Amniotic stem cell (primary cell): ENCODE measurements around the gene OPRD1.
"Not testable (repeated sequence)": the region's sequence is repeated elsewhere in the genome, so short reads cannot be mapped to it uniquely, and the experiment has no call there.

Experiments
- DNase-seq: peaks from one replicate; lab custom pipeline; 2025; lab: John Stamatoyannopoulos, UW

The OPRD1 gene

DNA sequence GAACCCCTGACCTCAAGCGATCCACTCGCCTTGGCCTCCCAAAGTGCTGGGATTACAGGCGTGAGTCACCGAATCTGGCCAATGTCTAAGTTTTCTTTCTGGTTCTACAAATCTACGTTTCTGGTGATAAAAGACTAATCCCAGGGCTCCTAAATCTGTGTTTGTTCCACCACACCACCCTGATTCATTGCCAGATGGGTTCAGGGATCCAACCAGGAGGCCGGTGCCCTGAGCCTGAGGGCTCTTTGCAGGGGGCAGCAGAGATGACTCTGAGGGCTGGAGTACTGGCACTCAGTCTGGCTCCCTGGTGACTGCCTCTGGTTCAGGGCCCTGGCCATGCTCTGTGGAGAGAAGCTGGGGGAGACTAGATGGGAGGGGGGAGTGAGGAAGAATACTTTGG lies 10.5 kb upstream of the OPRD1 start:
- no peak for DNase-seq

DNA sequence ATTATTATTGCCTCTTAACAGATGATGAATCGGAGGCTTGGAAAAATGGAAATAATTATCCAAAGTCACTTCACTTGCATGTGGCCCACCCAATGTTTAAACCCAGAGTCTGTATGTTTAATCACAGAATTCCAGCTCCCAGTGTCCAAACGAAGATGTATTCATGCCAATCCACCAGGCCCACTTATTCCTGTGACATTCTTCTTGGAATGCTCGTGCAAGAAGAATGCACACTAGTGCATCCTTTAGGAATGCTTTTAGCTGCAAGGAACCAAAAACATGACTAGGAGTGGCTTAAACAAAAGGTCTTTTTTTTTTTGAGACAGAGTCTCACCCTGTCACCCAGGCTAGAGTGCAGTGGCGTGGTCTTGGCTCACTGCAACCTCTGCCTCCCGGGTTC lies 8.9 kb upstream of the OPRD1 start:
- DNase-seq: no peak

DNA sequence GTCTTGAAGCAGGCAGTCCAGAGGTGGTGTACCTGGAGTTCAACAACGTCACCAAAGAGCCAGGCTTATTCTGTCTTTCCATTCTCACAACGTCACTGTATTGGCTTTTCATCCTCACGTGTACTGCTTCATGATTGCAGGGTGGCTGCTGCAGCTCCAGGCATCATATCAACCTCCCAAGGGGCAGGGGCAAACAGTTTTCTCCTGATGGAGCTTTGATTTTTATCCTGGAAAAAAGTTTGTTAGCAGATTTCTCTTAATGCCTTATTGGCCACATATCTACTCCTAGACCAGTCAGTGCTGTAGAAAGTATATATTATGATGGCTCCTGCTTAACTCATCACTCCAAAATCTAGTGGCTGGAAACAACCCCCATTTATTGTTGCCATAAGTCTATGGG lies 8.3 kb upstream of the OPRD1 start:
- DNase-seq: no peak

DNA sequence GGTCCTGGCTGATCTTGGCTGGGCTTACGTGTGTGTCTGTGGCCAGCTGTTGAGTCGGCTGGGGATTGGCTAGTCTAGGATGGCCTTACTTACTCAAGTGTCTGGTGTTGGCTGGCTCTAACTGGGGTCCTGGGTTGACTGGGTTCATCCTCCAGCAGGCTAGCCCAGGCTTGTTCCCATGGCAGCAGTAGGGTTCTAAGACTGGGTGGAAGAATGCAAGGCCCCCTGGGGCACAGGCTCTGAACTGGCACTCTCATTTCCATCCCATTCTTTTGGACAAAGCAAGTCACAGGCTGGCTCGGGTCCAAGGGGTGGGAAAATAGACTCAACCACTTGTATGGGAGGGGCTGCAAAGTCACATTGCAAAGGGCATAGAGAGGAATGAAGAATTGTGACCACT lies 7.9 kb upstream of the OPRD1 start:
- DNase-seq: no peak

DNA sequence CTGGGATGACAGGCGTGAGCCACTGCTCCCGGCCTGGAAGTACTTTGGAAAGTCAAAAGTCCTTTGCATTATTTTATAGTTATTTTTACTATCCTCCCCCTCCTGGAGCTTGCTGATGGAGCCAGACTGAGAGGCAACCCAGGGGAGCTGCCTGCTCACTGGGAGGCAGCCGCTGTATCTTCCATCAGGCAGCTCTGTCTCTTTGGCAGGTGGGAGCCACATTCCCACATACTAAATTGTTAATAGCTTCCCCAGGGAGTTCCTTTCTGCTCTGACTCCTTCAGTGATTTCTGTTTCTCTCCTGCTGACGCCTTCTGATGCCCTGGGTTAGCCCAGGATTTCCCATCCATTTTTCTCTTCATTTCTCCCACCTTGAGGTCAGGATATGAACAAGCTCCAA lies 4.9 kb upstream of the OPRD1 start:
- DNase-seq: no peak

DNA sequence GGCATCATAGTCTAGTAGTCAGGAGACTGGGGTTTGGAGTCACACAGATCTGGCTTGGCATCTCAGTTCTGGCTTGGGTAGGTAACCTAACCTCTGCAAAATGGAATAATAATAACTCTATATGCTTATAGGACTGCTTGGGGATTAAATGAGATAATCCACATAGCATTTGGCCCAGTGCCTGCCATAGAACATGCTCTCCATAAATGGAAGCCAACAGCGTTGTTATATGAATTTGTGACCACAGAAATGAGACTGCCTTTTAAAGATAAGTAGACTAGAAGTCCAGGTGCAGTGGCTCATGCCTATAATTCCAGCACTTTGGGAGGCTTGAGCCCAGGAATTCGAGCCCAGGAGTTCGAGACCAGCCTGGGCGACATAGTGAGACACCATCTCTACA lies 4.0 kb upstream of the OPRD1 start:
- DNase-seq: no peak

DNA sequence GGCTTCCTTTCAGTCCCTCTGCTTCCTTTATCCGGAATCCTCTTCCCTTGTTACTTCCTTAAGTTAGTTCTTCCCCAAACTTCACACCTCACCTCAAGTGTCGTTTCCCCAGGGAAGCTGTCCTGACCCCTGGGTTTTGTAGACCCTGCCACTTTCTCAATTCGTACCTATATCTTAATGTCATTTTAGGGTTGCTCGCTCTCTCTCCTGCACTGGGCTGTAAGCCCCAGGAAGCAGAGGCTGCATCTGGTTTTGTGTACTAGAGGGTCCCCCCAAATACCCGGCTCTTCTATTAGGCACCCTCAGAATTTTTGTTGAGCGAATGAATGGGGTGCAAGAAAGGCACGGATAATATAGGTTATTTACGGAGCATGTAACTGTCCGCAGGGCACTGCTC lies 603 bp upstream of the OPRD1 start:
- DNase-seq: no peak

DNA sequence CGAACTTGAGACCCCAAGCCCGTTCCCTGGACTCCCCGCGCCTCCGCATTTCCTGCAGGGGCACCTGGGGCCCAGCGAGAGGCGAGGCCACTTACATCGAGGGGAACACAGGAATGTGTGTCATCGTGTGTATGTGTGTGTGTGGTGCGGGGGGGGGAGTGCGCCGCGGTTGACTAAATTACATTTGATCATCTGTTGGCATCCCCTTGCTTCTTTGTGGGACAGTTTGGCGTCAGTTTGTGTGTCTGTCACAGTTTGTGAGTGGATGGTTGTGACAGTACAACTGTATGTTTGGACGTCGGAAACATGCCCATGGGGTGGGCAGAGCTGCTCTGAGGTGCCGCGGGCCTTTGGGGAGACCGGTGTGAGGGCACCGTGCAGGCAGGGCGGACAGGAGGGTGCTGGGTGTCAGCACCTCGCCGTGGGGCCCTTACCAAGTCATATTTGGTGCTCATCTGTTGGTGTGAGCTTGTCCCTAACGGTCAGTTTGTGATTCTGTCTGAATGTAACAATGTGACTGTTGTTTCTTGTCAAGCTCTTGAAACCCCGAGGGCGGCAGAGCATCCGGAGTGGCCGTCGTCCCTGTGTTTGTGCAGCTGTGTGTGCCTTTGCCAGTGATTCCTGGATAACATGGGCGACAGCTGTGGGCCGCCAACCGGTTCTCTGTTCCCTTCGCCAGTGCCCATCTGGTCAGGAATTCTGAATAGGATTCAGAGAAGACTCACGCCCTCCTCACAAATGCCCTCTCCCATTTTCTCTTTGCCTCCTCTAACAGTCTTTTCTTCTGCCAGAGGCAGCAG lies 899 bp downstream of the OPRD1 start:
- no peak for DNase-seq

DNA sequence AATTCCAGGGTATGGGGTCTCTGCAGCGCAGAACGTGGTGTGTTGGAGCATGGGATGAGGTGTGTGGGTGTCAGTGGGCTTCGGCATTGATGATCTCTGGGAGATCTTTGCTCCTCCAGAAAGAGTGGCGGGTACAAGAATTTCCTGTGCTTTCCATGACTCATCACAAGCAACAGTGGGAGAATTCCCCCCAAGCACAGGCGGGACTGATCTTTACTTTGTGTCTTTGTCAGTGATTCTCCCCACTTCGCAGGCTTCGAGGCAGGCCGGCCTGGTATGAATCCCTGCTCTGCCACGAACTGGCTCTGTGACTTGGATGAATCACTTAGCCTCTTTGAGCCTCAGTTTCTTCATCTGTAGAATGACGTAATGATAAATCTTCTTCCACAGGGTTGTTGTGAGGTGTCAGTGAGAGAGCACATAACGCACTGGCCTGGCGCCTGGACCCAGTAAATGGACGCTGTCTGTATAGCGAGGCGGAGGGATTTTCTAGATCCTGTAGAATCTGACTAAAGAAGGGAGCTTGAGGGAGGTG lies 2.0 kb downstream of the OPRD1 start:
- DNase-seq: no peak

DNA sequence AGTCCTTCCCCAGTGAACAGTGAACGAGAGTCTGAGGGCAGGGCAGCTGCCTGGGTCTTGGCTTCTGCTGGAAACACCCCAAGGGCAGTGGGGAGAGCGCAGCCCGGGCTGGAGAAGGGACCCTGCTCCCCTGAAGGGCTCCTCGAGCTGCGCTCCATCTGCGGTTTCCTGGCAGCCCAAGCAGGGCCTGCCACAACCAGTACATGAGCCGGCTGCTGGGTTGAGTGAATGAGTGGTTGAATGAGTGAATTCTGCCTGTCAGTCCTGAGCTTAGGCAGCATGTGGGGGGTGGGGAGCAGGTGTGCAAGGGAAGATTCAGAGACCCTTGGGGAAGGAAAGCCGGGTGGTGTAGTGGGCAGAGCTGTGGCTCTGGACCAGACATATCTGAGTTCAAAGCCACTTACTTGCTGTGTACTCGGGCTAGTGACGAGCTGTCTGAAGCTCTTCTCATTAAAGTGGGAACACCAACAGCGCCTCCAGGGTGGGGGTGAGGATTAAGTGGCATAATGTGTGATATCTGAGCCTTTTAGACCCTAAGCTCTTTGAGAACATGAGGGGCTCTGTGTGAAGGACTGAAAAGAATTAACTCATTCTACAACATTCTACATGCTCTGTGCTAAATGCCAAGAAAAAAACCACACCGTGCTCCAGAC lies 3.7 kb downstream of the OPRD1 start:
- no peak for DNase-seq

DNA sequence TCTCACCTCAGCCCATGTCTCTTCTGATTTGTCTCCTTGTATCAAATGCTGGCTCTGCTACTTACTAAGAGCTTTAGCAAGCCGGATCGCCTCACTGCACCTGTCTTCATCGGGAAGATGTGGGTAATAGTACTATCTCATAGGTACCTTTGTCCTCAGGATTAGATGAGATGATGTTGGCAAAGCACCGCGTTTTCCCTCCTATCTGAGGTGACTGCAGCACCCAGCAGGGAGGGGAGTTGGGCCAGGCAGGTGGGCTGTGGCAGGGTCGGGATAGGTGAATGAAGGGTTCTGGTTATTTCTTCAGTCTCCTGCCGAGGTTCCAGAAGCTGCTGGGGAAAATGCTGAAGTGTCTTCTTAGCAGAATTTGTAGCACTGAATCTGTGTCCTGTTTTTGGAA lies 5.2 kb downstream of the OPRD1 start:
- no peak for DNase-seq

DNA sequence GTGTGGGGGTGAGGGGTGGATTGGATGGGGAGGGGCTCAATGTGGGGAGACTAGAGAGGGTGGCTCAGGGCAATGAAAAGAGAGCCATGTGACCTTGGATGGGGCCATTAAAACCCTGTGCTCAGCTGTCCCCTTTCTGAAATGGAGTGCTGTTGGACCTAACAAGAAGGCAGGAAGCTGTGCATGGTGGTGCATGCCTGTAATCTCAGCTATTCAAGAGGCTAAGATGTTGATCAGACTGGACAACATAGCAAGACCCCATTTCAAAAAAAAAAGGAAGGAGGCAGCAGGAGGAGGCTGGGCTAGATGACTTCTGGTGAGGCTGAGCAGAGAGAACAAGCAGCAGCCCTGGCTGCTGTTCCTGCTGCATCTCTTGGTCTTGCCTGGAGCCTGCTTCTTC lies 7.0 kb downstream of the OPRD1 start:
- no peak for DNase-seq

DNA sequence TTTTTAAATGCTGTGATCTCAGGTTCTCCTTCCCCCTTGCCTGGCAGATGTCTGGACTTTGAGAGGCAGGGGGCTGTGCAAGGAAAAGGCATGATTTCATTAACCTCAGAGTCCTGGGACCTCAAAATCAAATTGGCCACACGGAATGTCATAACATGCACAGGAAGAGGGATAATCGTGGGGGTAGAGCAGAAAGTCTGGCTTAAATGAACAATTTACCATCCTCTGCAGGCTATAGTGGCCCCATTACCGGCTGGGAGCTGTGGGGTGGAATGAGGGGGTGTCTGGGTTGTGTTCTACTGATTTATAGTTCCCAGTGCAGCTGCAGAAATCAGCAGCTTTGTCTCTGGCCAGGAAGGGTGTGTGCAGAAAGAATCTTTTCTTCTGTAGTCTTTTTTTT lies 10.8 kb downstream of the OPRD1 start:
- DNase-seq: no peak

DNA sequence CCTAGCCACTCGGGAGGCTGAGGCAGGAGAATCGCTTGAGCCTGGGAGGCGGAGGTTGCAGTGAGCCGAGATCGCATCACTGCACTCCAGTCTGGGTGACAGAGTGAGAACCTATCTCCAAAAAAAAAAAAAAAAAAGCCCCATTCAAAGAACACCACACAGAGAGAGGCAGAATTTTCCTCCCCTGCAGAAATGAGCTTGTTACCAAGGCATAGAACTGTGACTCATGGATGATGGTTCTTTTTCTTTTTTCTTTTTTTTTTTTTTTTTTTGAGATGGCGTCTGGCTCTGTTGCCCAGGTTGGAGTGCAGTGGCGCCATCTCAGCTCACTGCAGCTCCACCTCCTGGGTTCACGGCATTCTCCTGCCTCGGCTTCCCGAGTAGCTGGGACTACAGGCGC lies 12.1 kb downstream of the OPRD1 start:
- DNase-seq: not testable (repeated sequence)

DNA sequence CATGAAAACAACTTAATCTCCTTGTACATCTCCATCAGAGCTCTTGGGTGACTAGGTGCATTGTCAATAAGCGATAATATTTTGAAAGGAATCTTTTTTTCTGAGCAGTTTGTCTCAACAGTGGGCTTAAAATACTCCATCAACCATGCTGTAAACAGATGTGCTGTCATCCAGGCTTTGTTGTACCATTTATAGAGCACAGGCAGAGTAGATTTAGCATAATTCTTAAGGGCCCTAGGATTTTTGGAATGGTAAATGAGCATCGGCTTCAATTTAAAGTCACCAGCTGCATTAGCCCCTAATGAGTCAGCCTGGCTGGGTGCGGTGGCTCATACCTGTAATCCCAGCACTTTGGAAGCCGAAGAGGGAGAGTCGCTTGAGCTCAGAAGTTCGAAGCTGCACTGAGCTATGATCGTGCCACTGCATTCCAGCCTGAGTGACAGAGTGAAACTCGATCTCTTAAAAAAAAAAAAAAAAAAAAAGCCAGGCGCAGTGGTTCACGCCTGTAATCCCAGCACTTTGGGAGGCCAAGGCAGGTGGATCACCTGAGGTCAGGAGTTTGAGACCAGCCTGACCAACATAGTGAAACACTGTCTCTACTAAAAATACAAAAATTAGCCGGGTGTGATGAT lies 16.4 kb downstream of the OPRD1 start:
- DNase-seq: not testable (repeated sequence)

DNA sequence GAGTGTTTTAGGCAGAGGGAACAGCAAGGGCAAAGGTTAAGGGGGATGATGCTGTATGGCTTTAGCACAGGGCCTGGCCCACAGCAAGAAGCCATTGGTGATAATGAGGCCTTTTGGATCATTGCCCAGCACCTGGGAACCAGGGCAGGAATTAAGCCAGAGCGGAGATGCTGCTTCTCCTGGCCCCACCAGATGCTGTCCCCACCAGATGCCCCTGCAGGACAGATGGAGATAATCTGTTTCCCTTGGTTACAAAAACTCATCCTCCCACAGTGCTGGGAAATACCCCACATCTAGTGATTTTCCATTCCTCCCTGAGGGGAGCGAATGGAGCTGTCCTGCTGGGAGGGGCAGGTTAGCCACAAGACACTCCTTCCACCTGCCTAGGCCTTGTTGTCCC lies 18.8 kb downstream of the OPRD1 start:
- no peak for DNase-seq

DNA sequence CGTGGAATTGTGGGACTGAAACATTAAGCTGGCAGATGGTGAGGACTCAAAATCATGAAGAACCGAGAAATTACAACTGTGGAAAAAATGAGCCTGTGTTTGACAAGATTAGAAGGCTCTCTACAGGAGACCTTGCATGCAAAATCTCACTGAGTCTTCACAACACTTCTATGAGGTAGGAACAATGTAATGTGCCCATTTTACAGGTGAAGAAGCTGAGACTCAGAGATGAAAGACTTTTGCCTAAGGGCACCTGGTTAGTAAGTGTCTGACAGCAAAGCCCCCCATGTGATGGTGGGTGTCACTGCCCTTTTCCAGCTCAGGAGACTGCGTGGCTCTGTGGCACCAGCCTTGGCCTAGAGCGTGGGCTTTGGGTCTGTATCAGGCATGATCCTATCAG lies 21.0 kb downstream of the OPRD1 start:
- no peak for DNase-seq

DNA sequence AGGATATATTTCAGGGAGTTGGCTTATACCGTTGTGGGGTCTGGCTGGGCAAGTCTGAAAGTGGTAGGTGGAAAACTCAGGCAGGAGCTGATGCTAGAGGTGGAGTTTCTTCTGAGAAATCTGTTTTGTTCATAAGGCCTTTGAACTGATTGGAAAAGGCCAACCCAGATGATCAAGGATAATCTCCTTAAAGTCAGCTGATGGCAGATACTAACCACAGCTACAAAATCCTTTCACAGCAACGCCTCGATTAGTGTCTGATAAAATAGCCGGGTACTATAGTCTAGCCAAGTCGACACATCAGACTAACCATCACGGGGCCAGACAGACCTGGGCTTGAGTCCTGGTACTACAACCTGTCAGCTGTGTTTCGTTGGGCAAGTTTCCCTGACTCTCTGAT lies 21.4 kb downstream of the OPRD1 start:
- no peak for DNase-seq

DNA sequence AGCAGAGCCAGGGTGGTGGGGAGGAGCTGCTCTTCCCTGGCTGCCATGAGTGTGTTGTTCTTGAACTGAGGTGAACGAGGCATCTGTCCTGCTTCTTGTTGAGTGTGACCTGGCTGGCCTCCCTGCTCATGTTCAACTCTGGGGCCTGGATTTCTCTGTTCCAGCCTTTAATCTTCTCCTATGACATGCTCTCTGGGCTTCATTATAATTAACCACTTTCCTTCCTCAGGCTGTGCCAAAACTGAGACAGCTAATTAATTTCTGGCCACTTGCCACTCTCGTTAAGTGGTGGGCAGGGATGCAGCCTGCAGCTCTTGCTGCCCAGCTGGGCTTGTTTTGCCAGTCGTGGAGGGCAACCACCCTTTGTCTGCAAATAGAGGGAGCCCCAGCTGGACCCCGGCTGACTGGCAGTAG lies 23.3 kb downstream of the OPRD1 start:
- no peak for DNase-seq

DNA sequence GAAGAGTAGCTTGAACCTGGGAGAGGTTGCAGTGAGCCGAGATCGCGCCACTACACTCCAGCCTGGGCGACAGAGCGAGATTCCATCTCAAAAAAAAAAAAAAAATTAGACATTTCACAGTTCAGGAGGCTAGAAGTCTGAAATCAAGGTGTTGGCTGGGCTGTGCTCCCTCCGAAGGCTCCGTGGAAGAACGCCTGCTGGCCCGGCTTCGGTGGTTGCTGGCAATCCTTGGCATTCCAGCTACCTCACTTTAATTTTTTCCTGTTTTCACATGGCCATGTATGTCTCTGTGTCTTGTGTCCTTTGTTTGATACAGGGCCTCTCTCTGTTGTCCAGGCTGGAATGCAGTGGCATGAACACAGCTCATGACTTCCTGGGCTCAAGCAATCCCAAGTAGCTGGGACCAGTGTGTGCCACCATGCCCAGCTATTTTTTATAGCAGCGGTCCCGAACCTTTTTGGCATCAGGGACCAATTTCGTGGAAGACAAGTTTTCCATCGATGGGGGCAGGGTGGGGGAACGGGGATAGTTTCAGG lies 24.5 kb downstream of the OPRD1 start:
- no peak for DNase-seq

DNA sequence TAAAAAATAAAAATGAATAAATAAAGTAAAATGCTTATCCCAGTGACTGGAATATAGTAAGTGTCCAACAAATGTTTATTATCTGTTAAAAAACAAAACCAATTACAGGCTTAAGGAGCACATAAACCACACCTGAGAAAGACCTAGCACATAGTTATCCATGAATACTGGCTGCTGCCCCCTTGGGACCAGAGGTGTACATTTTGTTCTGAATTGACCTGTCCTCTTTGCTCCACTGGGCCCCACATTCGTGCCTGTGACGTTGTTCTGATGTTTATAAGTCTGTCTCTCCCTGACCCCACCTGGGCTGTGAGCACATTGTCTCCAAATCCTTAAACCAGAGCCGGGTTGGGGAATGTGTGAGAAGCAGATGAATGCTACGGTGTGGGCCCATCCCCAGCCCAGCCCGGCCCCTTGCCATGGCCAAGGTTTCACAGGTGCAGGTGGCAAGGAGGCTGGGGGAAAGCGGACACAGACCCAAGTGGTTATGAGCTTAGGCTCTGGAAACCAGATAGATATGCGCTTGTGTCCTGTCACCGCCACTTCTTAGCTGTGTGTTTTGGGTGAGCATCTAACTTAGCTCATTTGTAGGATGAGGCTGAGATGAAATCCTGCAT lies 29.1 kb downstream of the OPRD1 start:
- DNase-seq: no peak

DNA sequence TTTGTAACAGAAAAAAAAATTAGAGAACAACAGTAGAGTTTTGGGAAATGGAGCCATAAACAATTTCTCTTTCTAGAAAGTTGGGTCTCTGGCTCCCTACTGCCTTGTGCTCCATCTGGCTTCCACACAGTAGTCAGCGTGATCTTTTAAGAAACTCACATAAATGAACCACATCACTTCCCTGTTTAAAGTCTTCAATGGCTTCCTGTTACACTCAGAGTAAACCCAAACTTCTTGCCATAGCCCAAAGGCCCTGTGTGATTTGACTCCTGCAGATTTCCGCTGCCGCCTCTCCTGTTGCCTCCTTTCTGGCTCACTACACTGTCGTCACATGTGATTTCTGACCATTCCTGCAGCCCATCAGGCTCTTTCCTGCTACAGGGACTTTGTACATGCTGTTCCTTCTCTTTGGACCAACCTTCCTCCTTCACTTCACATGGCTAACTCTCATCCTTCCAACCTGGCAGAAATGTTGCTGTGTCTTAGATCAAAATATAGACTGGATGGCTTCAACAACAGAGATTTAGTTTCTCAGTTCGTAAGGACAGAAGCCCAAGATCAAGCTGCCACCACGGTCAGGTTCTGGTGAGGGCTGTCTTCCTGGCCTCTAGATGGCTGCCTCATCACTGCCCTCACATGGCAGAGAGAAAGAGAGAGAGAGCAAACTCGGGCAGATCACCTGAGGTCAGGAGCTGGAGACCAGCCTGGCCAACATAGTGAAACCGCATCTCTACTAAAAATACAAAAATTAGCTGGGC lies 34.0 kb downstream of the OPRD1 start:
- DNase-seq: no peak
